HTR-8/SVneo (cell line): ENCODE data around the gene KRTAP5-9.
"Not testable (repeated sequence)": the region's sequence is repeated elsewhere in the genome, so short reads cannot be mapped to it uniquely, and the experiment has no call there.

Source experiments
- DNase-seq: peaks from one replicate; pipeline ENCODE4 v3.0.0; 2011; ENCODE audit warnings: low spot score, mixed read lengths; ENCODE audit not compliant: insufficient read length
- FAIRE-seq: peaks from 2 replicates; lab custom pipeline; 2011; peaks lifted over from hg19 to GRCh38; lab: Jason Lieb, UNC

KRTAP5-9 gene

GRCh38 chr11:71548120-71548519 is at the start of gene KRTAP5-9:
KRTAP5-9 (plus strand) TSS chr11:71548420; CDS start chr11:71548658, 238 bp downstream.
- FAIRE-seq (no peak), DNase-seq (no peak)

- FAIRE-seq = no peak
- no peak for DNase-seq
Measured at GRCh38 chr11:71499125-71499524, 49.1 kb upstream of the KRTAP5-9 start.

GRCh38 chr11:71499546-71499945 is 48.7 kb upstream of the KRTAP5-9 start:
- DNase-seq = no peak

GRCh38 chr11:71500601-71501021 is 47.6 kb upstream of the KRTAP5-9 start:
- DNase-seq = no peak
- no peak for FAIRE-seq

More at GRCh38 chr11:71499546-71499945, 48.7 kb upstream of the KRTAP5-9 start:
- no peak for FAIRE-seq

- DNase-seq = no peak
- FAIRE-seq = no peak
Measured at GRCh38 chr11:71501071-71501985, 46.9 kb upstream of the KRTAP5-9 start.

- no peak for DNase-seq
- no peak for FAIRE-seq
Measured at GRCh38 chr11:71502026-71502425, 46.2 kb upstream of the KRTAP5-9 start.

- DNase-seq (no peak), FAIRE-seq (no peak)
Measured at GRCh38 chr11:71502871-71503435, 45.3 kb upstream of the KRTAP5-9 start.

GRCh38 chr11:71504531-71504930 is 43.7 kb upstream of the KRTAP5-9 start:
- DNase-seq = no peak
- FAIRE-seq = no peak

- FAIRE-seq (no peak), DNase-seq (no peak)
Measured at GRCh38 chr11:71505001-71505400, 43.2 kb upstream of the KRTAP5-9 start.

- DNase-seq (no peak), FAIRE-seq (no peak)
Measured at GRCh38 chr11:71505781-71506180, 42.4 kb upstream of the KRTAP5-9 start.

GRCh38 chr11:71507102-71507501 is 41.1 kb upstream of the KRTAP5-9 start:
- FAIRE-seq = no peak

GRCh38 chr11:71518506-71519471 is 29.4 kb upstream of the KRTAP5-9 start:
- FAIRE-seq (no peak), DNase-seq (no peak)

More at GRCh38 chr11:71507102-71507501, 41.1 kb upstream of the KRTAP5-9 start:
- no peak for DNase-seq

GRCh38 chr11:71519546-71519945 is 28.7 kb upstream of the KRTAP5-9 start:
- DNase-seq = no peak
- FAIRE-seq = no peak

- no peak for FAIRE-seq
- no peak for DNase-seq
Measured at GRCh38 chr11:71525188-71525937, 22.9 kb upstream of the KRTAP5-9 start.

GRCh38 chr11:71525938-71526495 is 22.2 kb upstream of the KRTAP5-9 start:
- DNase-seq = no peak
- FAIRE-seq = no peak

GRCh38 chr11:71526796-71527575 is 21.2 kb upstream of the KRTAP5-9 start, which contains the start of gene KRTAP5-7:
KRTAP5-7 (plus strand) TSS chr11:71527267; CDS start chr11:71527301, 34 bp downstream.
- FAIRE-seq, DNase-seq: not testable (repeated sequence)

- FAIRE-seq (peak; percentile 85), DNase-seq (no peak)
Measured at GRCh38 chr11:71527576-71528210, 20.5 kb upstream of the KRTAP5-9 start.

- DNase-seq (no peak), FAIRE-seq (peak; percentile 78)
Measured at GRCh38 chr11:71530602-71531001, 17.6 kb upstream of the KRTAP5-9 start.
